HepG2 (cell line): Measurements from ENCODE around the gene GNG7. TPM values are rescaled to one million over a fixed set of nuclear protein-coding genes. Genes with fewer than 3 reads are reported as not detected.

Source experiments
- ATAC-seq: fragments of 200-7000 bp; cut with Tn5 transposase; 3 replicates; pipeline ENCODE4 v1.9.1; 2020; ENCODE audit warnings: mild to moderate bottlenecking, moderate library complexity
- BruUV-seq: library from RNA; stranded (reverse); fragments of 400-500 nt; replicated peaks from 2 replicates; lab custom pipeline; 2021; lab: Mats Ljungman, UMichigan
- CTCF ChIA-PET: fragments of 300-600 bp; formaldehyde crosslinking; extraction: SDS; loops from one replicate; lab custom pipeline; 2021; ENCODE audit warnings: low total read pairs, inconsistent platforms, low intra/inter-chr PET ratio; lab: Yijun Ruan, JAX
- POLR2A ChIA-PET: fragments of 350-600 bp; sonication (Branson Sonifier 250); formaldehyde crosslinking; loops from one replicate; lab custom pipeline; 2020; ENCODE audit warnings: antibody characterized with exemption, inconsistent platforms; lab: Yijun Ruan, JAX
- DNase-seq: peaks from one replicate; pipeline ENCODE4 v3.0.0-alpha.2; 2015; ENCODE audit warnings: low spot score
- FAIRE-seq: peaks from 3 replicates; lab custom pipeline; 2011; peaks lifted over from hg19 to GRCh38; lab: Jason Lieb, UNC
- H2AFZ ChIP-seq: one replicate; pipeline ENCODE4 v1.6.1; 2011; ENCODE audit warnings: low read length, inconsistent platforms
- H3K27ac ChIP-seq: fragments of 300-600 bp; 3 replicates; pipeline ENCODE4 v1.8.0; 2011; ENCODE audit warnings: mixed run types, mild to moderate bottlenecking, mixed read lengths, low read length, inconsistent platforms; ENCODE audit not compliant: insufficient read depth; ENCODE audit errors: extremely low read length
- H3K27me3 ChIP-seq, 2 experiments: fragments of 200-600 bp in 1 of 2; 2 replicates in 1 of 2; 3 replicates in 1 of 2; pipeline versions ENCODE4 v1.6.0 to v1.8.0; 2011; ENCODE audit warnings: low read length in 2 of 2, mild to moderate bottlenecking in 2 of 2, moderate library complexity in 2 of 2, inconsistent platforms in 1 of 2; ENCODE audit not compliant: insufficient read depth in 2 of 2, control insufficient read depth in 1 of 2
- H3K36me3 ChIP-seq, 2 experiments: fragments of 200-600 bp in 1 of 2; replicated peaks in 1 of 2; 2 replicates in 1 of 2; 3 replicates in 1 of 2; pipeline versions ENCODE4 v1.5.1 to v1.8.0; 2011; ENCODE audit warnings: low read length in 2 of 2, inconsistent platforms in 1 of 2; ENCODE audit not compliant: insufficient read depth in 2 of 2, control insufficient read depth in 1 of 2
- H3K4me1 ChIP-seq: 2 replicates; pipeline ENCODE4 v1.5.1; 2012; ENCODE audit warnings: low read length, inconsistent platforms; ENCODE audit not compliant: insufficient read depth
- H3K4me2 ChIP-seq: 2 replicates; pipeline ENCODE4 v1.6.0; 2011; ENCODE audit warnings: low read depth, low read length, inconsistent platforms
- H3K4me3 ChIP-seq, 3 experiments: fragments of 200-600 bp in 1 of 3; sonication (generic), shearing (Covaris generic) in 1 of 3; replicated peaks in 1 of 3; 2 replicates each; pipeline ENCODE4 v1.5.1; 2011 to 2016; ENCODE audit warnings: low read length in 3 of 3, inconsistent platforms in 2 of 3, low read depth in 2 of 3, mild to moderate bottlenecking in 2 of 3, control low read depth in 1 of 3, mixed read lengths in 1 of 3; ENCODE audit not compliant: insufficient read depth in 1 of 3
- H3K79me2 ChIP-seq: one replicate; pipeline ENCODE4 v1.6.1; 2011; ENCODE audit warnings: low read length, inconsistent platforms; ENCODE audit not compliant: insufficient read depth
- H3K9ac ChIP-seq: 2 replicates; pipeline ENCODE4 v1.6.0; 2011; ENCODE audit warnings: mild to moderate bottlenecking, low read depth, low read length, inconsistent platforms; ENCODE audit not compliant: insufficient read depth
- H3K9me3 ChIP-seq: 2 replicates; pipeline ENCODE4 v1.5.1; 2012; ENCODE audit warnings: mild to moderate bottlenecking, low read length
- H4K20me1 ChIP-seq: 2 replicates; pipeline ENCODE4 v1.6.0; 2011; ENCODE audit warnings: inconsistent platforms, mild to moderate bottlenecking, low read length, moderate library complexity; ENCODE audit not compliant: insufficient read depth
- ATF7 ChIP-seq, 2 experiments: fragments of 450-650 bp in 1 of 2; sonication (generic) in 1 of 2; formaldehyde crosslinking in 1 of 2; IDR thresholded peaks; 2 replicates each; pipeline versions ENCODE4 v1.4.0 to v1.6.1; 2016 to 2020; ENCODE audit warnings: antibody characterized with exemption in 1 of 2, mild to moderate bottlenecking in 1 of 2, missing genetic modification reagents in 1 of 2
- CREB1 ChIP-seq, 2 experiments: fragments of 450-650 bp in 1 of 2; IDR thresholded peaks; 2 replicates each; pipeline ENCODE4 v1.6.1; 2016 to 2017; ENCODE audit warnings: control low read depth in 1 of 2, mild to moderate bottlenecking in 1 of 2, missing compliant biosample characterization in 1 of 2, missing genetic modification characterization in 1 of 2
- ETV5 ChIP-seq: IDR thresholded peaks from 2 replicates; pipeline ENCODE4 v1.6.1; 2018; ENCODE audit warnings: missing biosample characterization, missing genetic modification reagents, inconsistent platforms, borderline replicate concordance
- FLYWCH1 ChIP-seq: sonication (generic); formaldehyde crosslinking; IDR thresholded peaks from 2 replicates; pipeline ENCODE4 v1.8.1; 2023; ENCODE audit warnings: mild to moderate bottlenecking, missing genetic modification reagents
- HOXA3 ChIP-seq: sonication (generic); formaldehyde crosslinking; IDR thresholded peaks from 2 replicates; pipeline ENCODE4 v1.5.0; 2020; ENCODE audit warnings: missing genetic modification reagents
- JUN ChIP-seq: sonication (generic); formaldehyde crosslinking; IDR thresholded peaks from 2 replicates; pipeline ENCODE4 v1.4.0; 2020; ENCODE audit warnings: mild to moderate bottlenecking, missing genetic modification reagents
- KDM1A ChIP-seq: IDR thresholded peaks from 2 replicates; pipeline ENCODE4 v1.6.1; 2016; ENCODE audit warnings: missing compliant biosample characterization
- KLF13 ChIP-seq: sonication (generic); formaldehyde crosslinking; IDR thresholded peaks from 2 replicates; pipeline ENCODE4 v1.4.0; 2020; ENCODE audit warnings: mild to moderate bottlenecking, missing genetic modification reagents
- NFE2 ChIP-seq: sonication (generic); formaldehyde crosslinking; IDR thresholded peaks from 2 replicates; pipeline ENCODE4 v1.4.0; 2020; ENCODE audit warnings: missing genetic modification reagents
- PBX3 ChIP-seq: sonication (generic); formaldehyde crosslinking; IDR thresholded peaks from 2 replicates; pipeline ENCODE4 v1.8.1; 2023; ENCODE audit warnings: missing genetic modification reagents, inconsistent platforms, borderline replicate concordance
- SOX5 ChIP-seq: IDR thresholded peaks from 2 replicates; pipeline ENCODE4 v1.6.1; 2016; ENCODE audit warnings: borderline replicate concordance
- SP2 ChIP-seq: sonication (generic); formaldehyde crosslinking; IDR thresholded peaks from 2 replicates; pipeline ENCODE4 v1.5.1; 2020; ENCODE audit warnings: mild to moderate bottlenecking, missing genetic modification reagents
- UBTF ChIP-seq: sonication (generic); formaldehyde crosslinking; IDR thresholded peaks from 2 replicates; pipeline ENCODE4 v1.4.0; 2020; ENCODE audit warnings: mild to moderate bottlenecking, missing genetic modification reagents
- ZBTB7A ChIP-seq: sonication (generic); formaldehyde crosslinking; IDR thresholded peaks from 2 replicates; pipeline ENCODE4 v1.8.0; 2022; ENCODE audit warnings: mild to moderate bottlenecking, missing genetic modification reagents
- ZNF225 ChIP-seq: sonication (generic); formaldehyde crosslinking; IDR thresholded peaks from 2 replicates; pipeline ENCODE4 v1.4.0; 2020; ENCODE audit warnings: mild to moderate bottlenecking, missing genetic modification reagents
- ZNF234 ChIP-seq: sonication (generic); formaldehyde crosslinking; conservative IDR thresholded peaks from 2 replicates; pipeline ENCODE4 v1.5.1; 2020; ENCODE audit warnings: mild to moderate bottlenecking, missing genetic modification reagents
- ZNF253 ChIP-seq: sonication (generic); formaldehyde crosslinking; IDR thresholded peaks from 2 replicates; pipeline ENCODE4 v1.8.0; 2022; ENCODE audit warnings: mild to moderate bottlenecking, missing genetic modification reagents, borderline replicate concordance
- ZNF256 ChIP-seq: sonication (generic); formaldehyde crosslinking; conservative IDR thresholded peaks from 2 replicates; pipeline ENCODE4 v1.4.0; 2020; ENCODE audit warnings: missing genetic modification reagents
- ZNF331 ChIP-seq: sonication (generic); formaldehyde crosslinking; IDR thresholded peaks from 2 replicates; pipeline ENCODE4 v1.4.0; 2020; ENCODE audit warnings: missing genetic modification reagents
- ZNF451 ChIP-seq: sonication (generic); formaldehyde crosslinking; IDR thresholded peaks from 2 replicates; pipeline ENCODE4 v1.5.0; 2020; ENCODE audit warnings: mild to moderate bottlenecking, missing genetic modification reagents
- ZNF501 ChIP-seq: sonication (generic); formaldehyde crosslinking; IDR thresholded peaks from 2 replicates; pipeline ENCODE4 v1.5.1; 2020; ENCODE audit warnings: mild to moderate bottlenecking, moderate library complexity, missing genetic modification reagents
- ZNF780A ChIP-seq: sonication (generic); formaldehyde crosslinking; IDR thresholded peaks from 2 replicates; pipeline ENCODE4 v1.8.0; 2022; ENCODE audit warnings: mild to moderate bottlenecking, missing genetic modification reagents, moderate library complexity
- ZSCAN22 ChIP-seq: sonication (generic); formaldehyde crosslinking; IDR thresholded peaks from 2 replicates; pipeline ENCODE4 v1.4.0; 2020; ENCODE audit warnings: mild to moderate bottlenecking, missing genetic modification reagents
- WGBS: methylation state at CpG from one replicate; pipeline ENCODE4 v1.1.6; 2017; ENCODE audit warnings: low lambda C conversion rate; 5-methylcytosine and 5-hydroxymethylcytosine counted together
- in situ Hi-C: cut with HindIII; loops from 2 replicates; pipeline ENCODE4 v1.10.0; 2017; ENCODE audit warnings: low pct_unique_long_range_greater_than_20kb; ENCODE audit not compliant: extremely low pct_ligation_motif_present
- intact Hi-C: fragments of 100-400 bp; cut with micrococcal nuclease; formaldehyde crosslinking; loops from one replicate; pipeline ENCODE4 v1.10.0; 2022; ENCODE audit not compliant: unreplicated experiment
- polyA plus RNA-seq, 8 experiments: library from polyadenylated mRNA; depleted of rRNA in 3 of 8; stranded (reverse) in 7 of 8; unstranded in 1 of 8; fragments of >200 nt; fragmentation: Illumina TruSeq in 4 of 8; extraction: Trizol in 4 of 8; gene quantifications; 2 replicates each; pipeline versions ENCODE4 v1.2.1 to v1.2.3, GENCODE V29; 2011 to 2016; ENCODE audit warnings: low read depth in 4 of 8, missing spikeins in 1 of 8, mixed read lengths in 1 of 8; ENCODE audit not compliant: insufficient read depth in 1 of 8
- total RNA-seq, 5 experiments: library from RNA; depleted of rRNA; stranded (reverse); fragments of >200 nt; fragmentation: Illumina TruSeq; extraction: Trizol; gene quantifications; 2 replicates each; pipeline ENCODE4 v1.2.3, GENCODE V29; 2016; ENCODE audit warnings: low read depth in 1 of 5

GNG7 gene
- total and polyA plus RNA-seq, 2 of the 13 experiments (the other 11 are each of a cell fraction or from before 2014, with no cell fraction given) = 1.4 to 3.3 TPM

- Histone ChIP-seq H3K9me3 (no peaks in the 10 kb centered on the region), H3K4me1 (peaks cover 42% of the 10 kb centered on the region), H4K20me1 (no peaks in the 10 kb centered on the region), H3K79me2 (no peaks in the 10 kb centered on the region), H3K9ac (no peak overlapping the region), H3K4me3 (peak overlapping the region in 1 of 3 experiments; percentile 6; a peak in 1 of 6 replicates), H3K27me3 (peaks cover 24 to 61% of the 10 kb centered on the region in 2 experiments), H3K27ac (no peak overlapping the region), H3K4me2 (peak overlapping the region; percentile 34), H2AFZ (no peak overlapping the region), H3K36me3 (no peaks in the 10 kb centered on the region)
- ATAC-seq (peak; percentile 14), FAIRE-seq (no peak), DNase-seq (no peak)
- no TSS peak for BruUV-seq
- ChIA-PET POLR2A (interaction anchor here (1.4 to 2.0 kb wide), 2 partner anchors 16 to 19 kb away, joined by 4 to 7 read pairs; no protein-coding TSS in a partner anchor), CTCF (no interaction called here)
- in situ Hi-C loops = no loop called here
- 11% methylated on average over 6 of the region's 28 CpGs for WGBS
- intact Hi-C loops = no loop called here
- TF ChIP-seq ZNF501 (CRISPR knock-in tag) (no peak), NFE2 (CRISPR knock-in tag) (no peak), PBX3 (CRISPR knock-in tag) (no peak), KLF13 (CRISPR knock-in tag) (no peak), ZNF256 (CRISPR knock-in tag) (no peak), SP2 (0 out of 2 replicates have a peak, but pooled peaks have one; percentile 32), ZNF253 (CRISPR knock-in tag) (no peak), ETV5 (CRISPR knock-in tag) (no peak), ZSCAN22 (CRISPR knock-in tag) (no peak), ZNF225 (0 out of 2 replicates have a peak, but pooled peaks have one; percentile 61), JUN (CRISPR knock-in tag) (no peak), ZNF331 (CRISPR knock-in tag) (no peak), KDM1A (CRISPR knock-in tag) (0 out of 2 replicates have a peak, but pooled peaks have one; percentile 59), ZBTB7A (CRISPR knock-in tag) (no peak), FLYWCH1 (CRISPR knock-in tag) (no peak), UBTF (CRISPR knock-in tag) (no peak; the same call in 1 of the 2 replicates), ATF7 (IDR thresholded peaks at IDR 0.05) (peak; percentile 94), ATF7 (CRISPR knock-in tag; IDR thresholded peaks at IDR 0.05) (no peak), SOX5 (CRISPR knock-in tag) (no peak), HOXA3 (CRISPR knock-in tag) (peak; percentile 17; the same call in 1 of the 2 replicates), ZNF451 (no peak), CREB1 (IDR thresholded peaks at IDR 0.05) (peak; percentile 97), CREB1 (CRISPR knock-in tag; IDR thresholded peaks at IDR 0.05) (no peak), ZNF780A (CRISPR knock-in tag) (no peak), ZNF234 (CRISPR knock-in tag) (no peak)
Measured at GRCh38 chr19:2722541-2723344, 20.2 kb upstream of the GNG7 start.
